22Rv1 (cell line): ENCODE results near the gene PRCC.

Experiments used
- H3K27ac ChIP-seq: fragments of 450-650 bp; 2 replicates; pipeline ENCODE4 v1.5.1; 2017
- CTCF ChIP-seq: fragments of 450-650 bp; IDR thresholded peaks from 2 replicates; pipeline ENCODE4 v1.5.1; 2017; ENCODE audit warnings: mild to moderate bottlenecking
- ZFX ChIP-seq: fragments of 450-650 bp; IDR thresholded peaks from 2 replicates; pipeline ENCODE4 v1.6.1; 2017; ENCODE audit warnings: antibody characterized with exemption, borderline replicate concordance

PRCC gene

GRCh38 chr1:156834322-156834721, 67.0 kb downstream of the PRCC start:
- no peak for TF ChIP-seq ZFX
- TF ChIP-seq CTCF, result no peak
- H3K27ac ChIP-seq, result no peak overlapping the region

- no peak overlapping the region for H3K27ac ChIP-seq
- no peak for TF ChIP-seq CTCF
- no peak for TF ChIP-seq ZFX
Measured at GRCh38 chr1:156836041-156836654, 68.8 kb downstream of the PRCC start.

- no peak overlapping the region for H3K27ac ChIP-seq
- TF ChIP-seq CTCF (no peak), ZFX (no peak)
Measured at GRCh38 chr1:156836892-156837291, 69.6 kb downstream of the PRCC start.

GRCh38 chr1:156838972-156839371, 71.6 kb downstream of the PRCC start:
- no peak overlapping the region for H3K27ac ChIP-seq
- peak; percentile 99 for TF ChIP-seq CTCF
- no peak for TF ChIP-seq ZFX

DNA sequence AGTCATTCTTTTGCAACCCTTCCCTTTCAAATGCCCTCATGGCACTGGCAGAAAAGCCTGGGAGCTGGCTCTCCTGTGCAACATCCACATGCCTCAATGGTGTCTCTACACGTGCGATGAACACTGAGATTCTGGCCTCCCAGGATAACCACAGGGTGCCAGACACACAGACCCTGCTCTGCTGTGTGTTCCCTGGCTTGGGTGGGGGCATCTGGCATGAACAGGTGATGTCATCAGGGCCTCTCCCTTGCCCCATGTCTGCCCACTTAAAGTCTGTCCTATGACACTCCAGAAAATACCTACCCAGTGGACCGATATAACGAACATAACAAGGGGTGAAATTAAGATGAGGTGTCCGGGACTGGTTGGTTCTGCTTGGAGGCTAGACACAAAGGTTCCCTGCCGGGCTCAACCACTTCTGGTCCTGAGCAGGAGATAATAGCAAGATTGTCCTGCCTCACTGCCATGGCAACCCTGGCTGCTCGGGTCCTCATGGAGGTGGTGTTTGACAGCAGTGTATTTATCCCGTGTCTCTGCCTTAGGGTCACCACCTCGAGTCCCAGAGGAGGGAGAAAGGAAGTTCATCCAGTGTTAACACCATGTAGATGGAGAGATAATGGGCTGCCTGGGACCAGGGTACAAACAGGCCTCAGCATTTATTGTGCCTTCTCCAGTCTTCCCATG, 72.2 kb downstream of the PRCC start:
- TF ChIP-seq CTCF (no peak), ZFX (no peak)

DNA sequence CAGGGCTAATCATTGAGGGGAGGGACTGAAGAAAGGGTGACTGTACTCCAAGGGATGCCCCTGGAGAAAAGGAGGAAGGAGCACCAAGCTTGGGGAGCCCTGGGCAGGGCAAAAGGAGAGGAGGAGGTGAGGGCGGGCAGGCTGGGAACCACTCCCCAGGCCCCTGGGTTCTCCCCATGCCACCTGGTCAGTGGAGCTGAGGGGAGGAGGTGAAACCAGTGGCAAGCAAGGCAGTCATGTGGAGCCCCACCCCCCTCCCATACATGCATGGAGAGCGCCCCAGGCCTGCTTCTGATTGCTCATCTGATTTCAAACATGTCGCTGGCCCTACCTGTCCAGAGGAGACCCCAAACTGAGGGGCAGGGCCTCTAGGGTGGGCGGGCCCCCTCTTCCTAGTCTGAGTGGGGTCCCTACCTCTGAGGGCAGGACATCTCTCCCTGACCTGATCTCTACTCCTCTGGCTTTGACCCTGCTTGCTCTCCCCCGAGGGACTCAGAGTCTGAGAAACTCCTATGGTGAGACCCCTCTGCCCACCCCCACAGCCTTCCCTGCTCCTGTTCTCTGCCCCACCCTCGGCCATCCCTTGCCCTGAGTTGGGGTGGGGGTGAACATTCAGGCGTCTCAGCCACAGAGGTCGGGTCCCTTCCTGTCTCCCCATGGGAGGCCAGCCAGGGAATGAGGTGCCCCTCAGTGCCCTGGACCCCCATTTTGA, 73.0 kb downstream of the PRCC start:
- no peak for TF ChIP-seq ZFX
- no peak for TF ChIP-seq CTCF
- no peak overlapping the region for H3K27ac ChIP-seq

More for the DNA sequence above, 72.2 kb downstream of the PRCC start:
- H3K27ac ChIP-seq, result no peak overlapping the region

DNA sequence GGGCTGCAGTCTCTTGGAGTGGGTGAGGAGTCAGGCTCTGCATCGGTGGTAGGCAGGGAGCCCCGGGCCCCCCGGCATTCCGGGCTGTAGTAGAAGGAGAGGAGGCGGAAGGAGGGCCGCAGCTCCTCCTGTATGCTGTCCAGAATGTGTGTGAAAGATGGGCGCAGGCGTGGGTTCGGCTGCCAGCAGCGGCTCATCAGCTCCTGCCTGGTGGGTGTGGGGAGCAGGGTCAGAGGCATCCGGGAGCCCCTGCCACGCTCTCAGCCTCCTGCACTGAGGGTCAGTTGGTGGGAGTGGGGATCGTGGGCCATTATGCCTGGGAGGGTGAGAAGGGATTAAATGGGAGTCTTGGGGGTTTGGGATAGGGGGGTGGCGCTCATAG, 73.6 kb downstream of the PRCC start:
- no peak for TF ChIP-seq ZFX
- TF ChIP-seq CTCF, result no peak
- no peak overlapping the region for H3K27ac ChIP-seq
